ENCODE measurements around the gene NXF2B.
"Not testable (repeated sequence)": the region's sequence is repeated elsewhere in the genome, so short reads cannot be mapped to it uniquely, and the experiment has no call there.

The NXF2B gene, protein sequence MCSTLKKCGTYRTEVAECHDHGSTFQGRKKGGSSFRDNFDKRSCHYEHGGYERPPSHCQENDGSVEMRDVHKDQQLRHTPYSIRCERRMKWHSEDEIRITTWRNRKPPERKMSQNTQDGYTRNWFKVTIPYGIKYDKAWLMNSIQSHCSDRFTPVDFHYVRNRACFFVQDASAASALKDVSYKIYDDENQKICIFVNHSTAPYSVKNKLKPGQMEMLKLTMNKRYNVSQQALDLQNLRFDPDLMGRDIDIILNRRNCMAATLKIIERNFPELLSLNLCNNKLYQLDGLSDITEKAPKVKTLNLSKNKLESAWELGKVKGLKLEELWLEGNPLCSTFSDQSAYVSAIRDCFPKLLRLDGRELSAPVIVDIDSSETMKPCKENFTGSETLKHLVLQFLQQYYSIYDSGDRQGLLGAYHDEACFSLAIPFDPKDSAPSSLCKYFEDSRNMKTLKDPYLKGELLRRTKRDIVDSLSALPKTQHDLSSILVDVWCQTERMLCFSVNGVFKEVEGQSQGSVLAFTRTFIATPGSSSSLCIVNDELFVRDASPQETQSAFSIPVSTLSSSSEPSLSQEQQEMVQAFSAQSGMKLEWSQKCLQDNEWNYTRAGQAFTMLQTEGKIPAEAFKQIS

DNA sequence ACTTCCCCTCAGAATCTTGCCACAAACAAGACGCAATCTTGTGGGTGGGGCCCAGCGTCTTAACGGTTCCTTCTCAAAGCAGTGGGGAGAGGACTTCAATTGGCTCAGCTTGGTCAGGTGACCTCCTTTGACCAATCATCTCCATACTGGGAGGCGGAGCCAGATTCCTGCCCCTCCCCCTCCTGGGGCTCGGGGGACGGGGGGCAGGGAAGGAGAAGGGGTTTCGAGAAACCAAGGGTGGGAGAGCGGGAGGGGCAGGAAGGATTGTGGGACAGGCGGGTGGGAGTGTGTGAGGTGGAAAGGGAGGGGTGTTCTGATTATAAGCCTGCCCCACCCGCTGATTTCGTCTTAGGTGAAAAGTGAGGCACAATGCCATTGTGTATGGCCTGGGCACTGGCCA is at the start of gene NXF2B:
NXF2B (minus strand) TSS at position 101 of the 400 bp plus-strand sequence. CDS start 59,972 bp downstream, outside the sequence.
- DNase-seq: not testable (repeated sequence)

DNA sequence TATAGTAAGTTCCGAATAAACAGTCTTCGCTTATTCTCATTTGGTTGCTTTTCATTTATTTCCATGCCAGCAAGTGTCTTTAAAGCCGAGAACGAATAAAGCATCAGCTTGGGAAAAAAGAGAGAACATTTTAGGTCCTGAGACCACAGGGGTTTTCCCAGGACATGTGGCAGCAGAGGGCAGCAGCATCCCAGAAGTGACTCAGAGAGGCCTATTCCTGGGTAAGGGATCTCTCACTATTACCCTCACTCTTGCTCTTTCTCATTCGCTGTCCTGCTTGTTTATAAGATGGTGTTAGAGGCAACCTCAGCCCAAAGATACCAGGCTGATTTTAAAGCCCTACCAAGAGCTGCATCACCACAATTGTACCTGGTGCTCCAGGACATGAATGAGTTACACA is 39.0 kb upstream of the NXF2B start:
- DNase-seq: not testable (repeated sequence)

DNA sequence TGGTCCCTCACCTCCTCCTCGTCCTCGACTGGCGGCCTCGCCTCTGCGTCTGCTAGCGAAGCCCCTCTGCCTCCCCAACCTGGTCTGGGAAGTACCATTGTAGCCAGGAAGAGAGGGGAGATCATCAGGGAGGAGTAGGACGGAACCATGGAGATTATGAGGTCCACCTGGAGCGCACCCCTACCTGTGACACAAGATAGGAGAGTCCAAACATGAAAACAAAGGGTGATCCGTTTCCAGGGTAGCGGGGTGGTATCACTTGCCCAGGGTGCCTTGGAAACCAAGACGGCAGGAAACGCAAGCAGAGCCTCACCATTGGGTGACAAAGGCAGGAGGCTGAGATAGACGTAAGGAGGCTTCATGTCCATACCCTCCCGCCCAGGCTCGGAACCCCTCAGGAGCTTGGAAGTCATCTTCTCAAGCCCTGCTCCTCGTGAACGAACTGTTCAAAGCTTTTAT is 32.0 kb upstream of the NXF2B start, which contains the start of gene TCP11X2:
TCP11X2 (minus strand) TSS at position 51 of the 459 bp plus-strand sequence.
- not testable (repeated sequence) for DNase-seq

DNA sequence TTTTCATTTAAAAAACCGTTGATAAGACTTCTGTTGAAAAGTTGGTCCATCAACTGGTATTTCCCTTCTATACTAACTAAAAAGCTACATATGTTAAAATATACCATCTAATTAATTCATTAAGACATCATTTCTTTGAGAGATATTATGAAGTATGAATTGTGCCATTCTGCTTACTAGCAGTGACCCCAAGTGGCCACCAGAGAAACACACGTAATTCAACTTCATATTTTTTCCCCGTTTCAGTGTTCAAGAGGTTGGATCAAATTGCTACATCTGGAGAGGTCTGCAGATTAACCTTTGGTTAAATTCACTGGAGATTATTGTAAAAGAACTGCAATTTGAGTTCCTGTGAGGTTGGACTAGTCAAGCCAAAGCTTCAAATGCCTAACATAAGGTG is 30.4 kb upstream of the NXF2B start:
- DNase-seq: not testable (repeated sequence)

DNA sequence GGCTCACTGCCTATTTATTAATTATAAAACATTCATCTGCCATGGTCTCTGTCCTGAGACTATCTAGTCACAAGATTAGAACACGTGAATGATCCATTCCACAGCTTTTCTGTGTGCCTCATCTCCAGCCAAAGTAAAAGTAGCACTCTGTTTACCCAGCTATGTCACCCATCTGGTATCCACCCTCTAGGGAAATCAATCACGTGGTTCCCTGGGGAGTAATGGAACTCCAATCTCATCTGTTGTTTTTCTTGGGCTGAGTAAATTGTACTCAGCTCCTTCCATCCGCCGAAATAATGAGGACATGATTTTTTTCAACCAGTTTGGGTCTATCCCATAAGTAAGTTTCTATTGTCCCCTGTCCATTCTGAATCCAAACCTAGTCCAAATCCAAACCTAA is 18.8 kb upstream of the NXF2B start:
- DNase-seq: not testable (repeated sequence)

DNA sequence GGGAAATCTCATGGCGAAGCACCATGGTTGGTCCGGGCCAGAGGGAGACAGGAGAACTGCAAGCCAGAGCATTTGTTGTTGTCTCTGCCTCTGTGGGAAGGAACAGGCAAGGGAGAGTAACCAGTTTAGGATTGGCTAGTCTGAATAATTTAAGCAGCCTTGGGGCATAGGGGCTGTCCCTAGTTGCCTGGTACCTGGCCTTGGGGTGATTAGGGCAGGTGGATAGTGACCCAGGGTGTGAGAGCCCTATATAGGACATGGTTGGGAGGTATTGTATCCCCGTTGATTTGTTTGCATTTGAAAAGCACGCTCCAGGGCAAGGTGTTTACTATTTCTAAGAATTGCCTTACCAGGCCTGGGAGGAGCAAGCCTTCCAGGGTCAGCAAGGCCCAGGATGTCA is 25.3 kb downstream of the NXF2B start:
- not testable (repeated sequence) for DNase-seq

DNA sequence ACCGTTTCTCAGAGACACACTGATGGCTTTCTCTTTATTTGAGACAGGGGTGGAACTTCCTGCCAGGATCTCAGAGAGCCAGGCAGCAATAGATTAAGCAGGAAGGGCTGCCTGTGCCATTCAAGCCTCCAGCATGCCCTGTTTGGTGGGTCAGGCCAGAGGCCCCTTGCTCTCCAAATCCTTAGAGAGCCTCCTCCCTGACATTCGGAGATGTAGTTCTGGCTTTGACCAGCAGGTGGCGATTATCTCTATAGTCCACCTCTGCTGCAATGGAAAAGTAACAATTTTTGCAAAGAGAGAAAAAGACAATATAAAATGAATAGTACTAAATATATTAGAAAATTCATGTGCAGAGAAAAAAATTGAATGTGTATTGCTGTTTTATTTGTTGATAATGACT is 93.9 kb downstream of the NXF2B start:
- DNase-seq: no peak

DNA sequence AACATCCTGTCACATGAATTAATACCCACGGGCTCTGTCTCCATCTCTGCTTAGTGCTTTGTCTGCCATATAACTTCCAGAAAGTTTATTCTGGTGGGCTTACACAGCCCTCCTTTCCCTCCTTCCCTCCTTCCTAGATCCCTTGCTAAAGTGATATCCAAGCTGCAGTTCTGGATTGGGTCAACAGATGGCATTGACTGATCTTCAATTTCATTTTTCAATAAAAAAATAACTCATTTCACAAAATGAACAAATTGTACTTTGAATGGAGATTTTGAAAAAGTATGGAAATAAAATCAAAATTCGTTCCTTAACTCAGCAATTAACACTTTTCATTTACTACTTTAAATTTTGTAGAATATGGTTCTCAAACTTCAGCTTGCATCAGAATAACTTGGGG is 97.9 kb downstream of the NXF2B start:
- no peak for DNase-seq

DNA sequence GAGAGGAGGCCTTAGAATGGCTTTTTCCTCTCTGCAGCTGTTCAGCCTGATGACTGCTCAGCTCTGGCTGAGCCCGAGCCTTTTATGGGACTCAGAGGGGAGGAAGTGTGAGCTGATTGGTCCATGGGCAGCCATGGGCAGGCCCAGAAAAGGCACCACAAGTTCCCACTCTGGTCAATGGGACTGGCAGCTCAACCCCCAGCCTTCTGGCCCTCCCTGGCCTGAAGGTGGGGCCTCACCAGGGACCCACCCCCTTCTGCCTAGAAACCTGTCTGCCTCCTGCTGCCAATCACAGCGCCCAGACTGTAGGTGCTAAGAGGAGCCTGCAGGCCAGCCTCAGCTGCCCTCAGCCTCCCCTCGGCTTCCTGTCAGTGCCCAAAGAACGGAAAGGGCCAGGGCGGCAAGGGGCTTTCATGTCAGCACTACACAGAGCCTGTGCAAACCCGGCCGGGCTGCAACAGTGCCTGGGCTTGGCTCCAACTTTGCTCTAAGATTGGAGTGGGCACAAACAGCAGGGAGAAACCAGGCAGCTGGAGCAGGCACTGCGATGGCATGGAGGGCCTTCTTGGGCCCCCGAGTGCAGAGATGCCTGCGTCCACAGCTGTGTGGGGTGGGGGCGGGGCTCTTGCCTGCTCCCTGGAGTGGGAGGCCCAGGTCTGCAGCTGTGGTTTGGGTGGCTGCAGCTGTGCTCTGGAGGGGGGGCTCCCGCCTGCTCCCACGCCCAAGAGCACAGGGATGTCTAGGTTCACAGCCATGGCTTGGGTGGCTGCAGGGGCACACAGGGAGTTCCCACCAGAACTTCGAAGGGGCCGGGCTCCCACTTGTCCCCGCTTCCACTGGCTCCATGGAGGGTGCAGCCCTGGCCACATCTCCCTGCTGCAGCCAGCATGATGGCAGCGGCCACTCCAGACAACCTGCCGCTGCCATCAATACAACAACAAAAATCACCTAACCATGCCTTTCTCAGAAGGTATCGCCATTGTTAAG is 100.2 kb downstream of the NXF2B start:
- no peak for DNase-seq

DNA sequence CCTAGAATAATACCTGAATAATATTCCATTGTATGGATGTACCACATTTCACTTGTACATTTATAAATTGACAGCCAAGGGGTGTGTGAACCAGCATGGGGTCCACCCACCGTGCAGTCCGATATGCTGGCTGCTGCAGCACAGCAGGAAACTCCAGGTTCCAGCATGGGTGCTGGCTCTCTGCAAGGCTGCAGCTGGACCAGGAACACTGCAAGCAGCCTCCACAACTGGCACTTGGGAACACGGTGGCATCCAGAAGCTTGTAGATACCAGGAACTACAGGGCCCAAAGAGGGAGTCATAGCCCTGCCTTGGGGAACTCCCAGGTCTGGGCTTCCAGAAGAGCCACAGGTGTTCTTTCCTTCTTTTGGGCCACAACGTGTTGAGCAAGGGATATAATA is 101.6 kb downstream of the NXF2B start:
- DNase-seq: no peak
